ENCODE data around the gene LPXN. TPM values are rescaled to one million over a fixed set of nuclear protein-coding genes. Genes with fewer than 3 reads are reported as not detected.

LPXN gene
- total and polyA plus RNA-seq, 10 of the 15 experiments (the other 5 are each of a cell fraction or from before 2014, with no cell fraction given), result 131 to 349 (median 201) TPM

DNA sequence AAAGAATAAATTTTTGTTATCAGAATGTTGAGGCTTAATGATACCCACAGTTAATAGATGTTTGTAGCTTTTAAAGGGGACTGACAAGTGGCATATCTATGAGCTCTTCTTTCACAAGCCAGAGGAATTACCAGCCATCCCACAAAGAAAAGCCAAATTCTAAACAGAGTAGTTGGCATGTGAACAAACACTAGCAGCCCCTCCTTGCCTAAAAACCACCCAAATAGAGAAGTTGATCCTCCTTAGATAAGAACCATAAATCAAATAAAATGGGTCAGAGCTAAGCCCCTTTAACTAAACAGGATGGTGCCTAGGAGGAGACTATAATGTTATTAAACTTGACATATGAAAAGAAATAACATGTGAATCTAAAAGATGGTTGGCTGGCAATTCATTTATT is 11.4 kb downstream of the LPXN start:
- Histone ChIP-seq H3K79me2 (ENCODE audit: control insufficient read depth, insufficient read depth, low read length) (peaks cover 59% of the 10 kb centered on the region), H4K20me1 (ENCODE audit: control insufficient read depth, insufficient read depth) (peaks cover 4% of the 10 kb centered on the region; the same call in 1 of the 2 replicates), H3K4me2 (ENCODE audit: control insufficient read depth, insufficient read depth) (no peak overlapping the region), H2AFZ (ENCODE audit: control insufficient read depth, low read depth, low read length) (no peak overlapping the region), H3K9me3 (replicated peaks; ENCODE audit: control insufficient read depth, insufficient read depth, low read length) (no peaks in the 10 kb centered on the region), H3K27ac (ENCODE audit: control insufficient read depth, insufficient read depth) (no peak overlapping the region), H3K36me3 (ENCODE audit: control insufficient read depth in 2 of 2, insufficient read depth in 2 of 2, low read length in 1 of 2) (peaks cover 5 to 20% of the 10 kb centered on the region in 2 experiments), H3K4me1 (ENCODE audit: control insufficient read depth, insufficient read depth, low read length) (peaks cover 19% of the 10 kb centered on the region), H3K4me3 (no peak overlapping the region), H3K9ac (ENCODE audit: control insufficient read depth, insufficient read depth, low read length) (no peak overlapping the region), H3K27me3 (replicated peaks in 1 of 2; ENCODE audit: control insufficient read depth in 2 of 2, insufficient read depth in 2 of 2, low read length in 1 of 2) (no peaks in the 10 kb centered on the region)
- ChIA-PET CTCF (interaction anchor here (0.7 to 2.2 kb wide), 8 partner anchors 9 to 495 kb away, joined by 3 to 11 read pairs (median 6); partner anchors contain the start of genes CNTF and LPXN), RAD21 (ENCODE audit: unreplicated experiment) (interaction anchor here (0.8 to 1.6 kb wide), 4 partner anchors 9 to 66 kb away, joined by 3 to 6 read pairs (median 4); partner anchors contain the start of gene LPXN), POLR2A (interaction anchor here (0.5 to 1.5 kb wide), 4 partner anchors 14 to 920 kb away, joined by 3 to 6 read pairs (median 4); no protein-coding TSS in a partner anchor), SMC1A (ENCODE audit: uncharacterized antibody, unreplicated experiment) (interaction anchor here (0.8 to 2.2 kb wide), 5 partner anchors 9 to 66 kb away, joined by 3 to 7 read pairs (median 3); no protein-coding TSS in a partner anchor)
- DNase-seq (ENCODE audit: low read depth, low spot score), result no peak
- no peak for FAIRE-seq
- in situ Hi-C loops (cut with MboI) (loop anchor here (10.0 kb wide), 1 partner anchor 221 kb away; no protein-coding TSS in a partner anchor), intact Hi-C loops (cut with micrococcal nuclease; ENCODE audit: unreplicated experiment) (no loop called here)
- no TSS peak for BruUV-seq (replicated peaks)
- no peak for ATAC-seq
- no peak for TF ChIP-seq CBX3 (IDR thresholded peaks at IDR 0.05; ENCODE audit: borderline replicate concordance, low read depth)
- TF ChIP-seq, protein P1, sequence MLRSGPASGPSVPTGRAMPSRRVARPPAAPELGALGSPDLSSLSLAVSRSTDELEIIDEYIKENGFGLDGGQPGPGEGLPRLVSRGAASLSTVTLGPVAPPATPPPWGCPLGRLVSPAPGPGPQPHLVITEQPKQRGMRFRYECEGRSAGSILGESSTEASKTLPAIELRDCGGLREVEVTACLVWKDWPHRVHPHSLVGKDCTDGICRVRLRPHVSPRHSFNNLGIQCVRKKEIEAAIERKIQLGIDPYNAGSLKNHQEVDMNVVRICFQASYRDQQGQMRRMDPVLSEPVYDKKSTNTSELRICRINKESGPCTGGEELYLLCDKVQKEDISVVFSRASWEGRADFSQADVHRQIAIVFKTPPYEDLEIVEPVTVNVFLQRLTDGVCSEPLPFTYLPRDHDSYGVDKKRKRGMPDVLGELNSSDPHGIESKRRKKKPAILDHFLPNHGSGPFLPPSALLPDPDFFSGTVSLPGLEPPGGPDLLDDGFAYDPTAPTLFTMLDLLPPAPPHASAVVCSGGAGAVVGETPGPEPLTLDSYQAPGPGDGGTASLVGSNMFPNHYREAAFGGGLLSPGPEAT (IDR thresholded peaks at IDR 0.05; ENCODE audit: low read depth), result no peak
- TF ChIP-seq E4F1 (IDR thresholded peaks at IDR 0.05; ENCODE audit: borderline replicate concordance, partially characterized antibody), result no peak
- no peak for TF ChIP-seq PBX3 (IDR thresholded peaks at IDR 0.05; ENCODE audit: insufficient replicate concordance, low read depth, low read length)
- TF ChIP-seq, protein P2, sequence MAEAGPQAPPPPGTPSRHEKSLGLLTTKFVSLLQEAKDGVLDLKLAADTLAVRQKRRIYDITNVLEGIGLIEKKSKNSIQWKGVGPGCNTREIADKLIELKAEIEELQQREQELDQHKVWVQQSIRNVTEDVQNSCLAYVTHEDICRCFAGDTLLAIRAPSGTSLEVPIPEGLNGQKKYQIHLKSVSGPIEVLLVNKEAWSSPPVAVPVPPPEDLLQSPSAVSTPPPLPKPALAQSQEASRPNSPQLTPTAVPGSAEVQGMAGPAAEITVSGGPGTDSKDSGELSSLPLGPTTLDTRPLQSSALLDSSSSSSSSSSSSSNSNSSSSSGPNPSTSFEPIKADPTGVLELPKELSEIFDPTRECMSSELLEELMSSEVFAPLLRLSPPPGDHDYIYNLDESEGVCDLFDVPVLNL (IDR thresholded peaks at IDR 0.05; ENCODE audit: low read depth, low read length), result no peak
- TF ChIP-seq SPI1 (IDR thresholded peaks at IDR 0.05; ENCODE audit: borderline replicate concordance, insufficient read depth, low read depth, low read length), result no peak
- TF ChIP-seq SREBF1 (IDR thresholded peaks at IDR 0.05; ENCODE audit: low read length), result no peak
- TF ChIP-seq CBX5 (IDR thresholded peaks at IDR 0.05; ENCODE audit: low read depth), result no peak
- TF ChIP-seq POU2F2 (IDR thresholded peaks at IDR 0.05; ENCODE audit: borderline replicate concordance, low read depth, low read length), result no peak
- no peak for TF ChIP-seq ZNF274 (IDR thresholded peaks at IDR 0.05; ENCODE audit: insufficient read depth, insufficient read length)
- no peak for TF ChIP-seq HDAC2 (IDR thresholded peaks at IDR 0.05)
- no peak for TF ChIP-seq RBBP5 (conservative IDR thresholded peaks at IDR 0.05)
- TF ChIP-seq BRCA1 (IDR thresholded peaks at IDR 0.05; ENCODE audit: low read depth, low read length), result no peak
- TF ChIP-seq PAX5 (IDR thresholded peaks at IDR 0.05; ENCODE audit: borderline replicate concordance, low read depth, low read length), result no peak
- TF ChIP-seq CHD4 (IDR thresholded peaks at IDR 0.05), result no peak
- TF ChIP-seq BCL3 (IDR thresholded peaks at IDR 0.05; ENCODE audit: borderline replicate concordance, insufficient read depth, low read depth, low read length, poor library complexity, severe bottlenecking), result no peak
- no peak for TF ChIP-seq CEBPB (IDR thresholded peaks at IDR 0.05; ENCODE audit: borderline replicate concordance in 1 of 2, low read depth in 2 of 2, low read length in 2 of 2)

Measured in GM12878 (cell line).